ENCODE data around the gene PARVA. TPM values are rescaled to one million over a fixed set of nuclear protein-coding genes. Genes with fewer than 3 reads are reported as not detected.

Gene PARVA
- total and polyA plus RNA-seq, 2 of the 8 experiments (the other 6 are each of a cell fraction or from before 2014, with no cell fraction given) = 3.1 to 13.5 TPM

- TF ChIP-seq SIRT6 (IDR thresholded peaks at IDR 0.05; ENCODE audit: low read length) (no peak), JUND (IDR thresholded peaks at IDR 0.05; ENCODE audit: low read length) (peak; percentile 51; the same call in 1 of the 2 replicates), EP300 (IDR thresholded peaks at IDR 0.05; ENCODE audit: borderline replicate concordance in 1 of 2, low read depth in 2 of 2, low read length in 2 of 2) (no peak), ATF2 (IDR thresholded peaks at IDR 0.05; ENCODE audit: low read length) (no peak), E2F6 (IDR thresholded peaks at IDR 0.05) (no peak), TEAD4 (IDR thresholded peaks at IDR 0.05; ENCODE audit: low read depth, low read length) (0 out of 2 replicates have a peak, but pooled peaks have one; percentile 24), TAF1 (IDR thresholded peaks at IDR 0.05; ENCODE audit: low read depth, low read length) (no peak), CREB1 (IDR thresholded peaks at IDR 0.05) (no peak), RFX5 (IDR thresholded peaks at IDR 0.05; ENCODE audit: borderline replicate concordance, low read depth, low read length) (no peak), SIN3A (conservative IDR thresholded peaks at IDR 0.05 in 1 of 2, IDR thresholded peaks at IDR 0.05 in 1 of 2; ENCODE audit: low read depth in 1 of 2, low read length in 2 of 2) (no peak)
These were observed 34.7 kb downstream of the PARVA start (continued) for GRCh38 chr11:12411806-12412727.

Measured in H1 (cell line).